Mesenchymal stem cell (in vitro differentiated cells and primary cell): ENCODE data around the gene SEH1L.

Experiments used
- DNase-seq: peaks from one replicate; pipeline ENCODE4 v3.0.0-alpha.2; 2013
- H2AFZ ChIP-seq: one replicate; pipeline ENCODE4 v1.6.1; 2013; ENCODE audit warnings: low read depth, mild to moderate bottlenecking, control low read depth, inconsistent platforms, low read length, moderate library complexity
- H2AK5ac ChIP-seq: 2 replicates; pipeline ENCODE4 v1.6.1; 2013; ENCODE audit warnings: low read length, moderate library complexity, mild to moderate bottlenecking, inconsistent platforms; ENCODE audit not compliant: severe bottlenecking
- H2BK120ac ChIP-seq: one replicate; pipeline ENCODE4 v1.6.1; 2013; ENCODE audit warnings: low read depth, mild to moderate bottlenecking, inconsistent platforms, low read length, moderate library complexity
- H2BK12ac ChIP-seq, 2 experiments: one replicate each; pipeline ENCODE4 v1.6.1; 2013; ENCODE audit warnings: inconsistent platforms in 2 of 2, low read length in 2 of 2, mild to moderate bottlenecking in 2 of 2, moderate library complexity in 2 of 2, control low read depth in 1 of 2
- H2BK15ac ChIP-seq: one replicate; pipeline ENCODE4 v1.6.1; 2013; ENCODE audit warnings: mild to moderate bottlenecking, low read depth, inconsistent platforms; ENCODE audit not compliant: poor library complexity, severe bottlenecking
- H2BK5ac ChIP-seq: 2 replicates; pipeline ENCODE4 v1.6.1; 2013; ENCODE audit warnings: low read depth, mild to moderate bottlenecking, low read length, control low read depth, inconsistent platforms; ENCODE audit not compliant: poor library complexity, severe bottlenecking
- H3K14ac ChIP-seq, 2 experiments: one replicate each; pipeline ENCODE4 v1.6.1; 2013; ENCODE audit warnings: inconsistent platforms in 2 of 2, low read length in 2 of 2, control low read depth in 1 of 2, mild to moderate bottlenecking in 1 of 2, moderate library complexity in 1 of 2
- H3K18ac ChIP-seq, 2 experiments: one replicate each; pipeline ENCODE4 v1.6.1; 2013; ENCODE audit warnings: inconsistent platforms in 2 of 2, low read length in 2 of 2, control low read depth in 1 of 2, low read depth in 1 of 2, mild to moderate bottlenecking in 1 of 2
- H3K23ac ChIP-seq, 2 experiments: one replicate each; pipeline ENCODE4 v1.6.1; 2013; ENCODE audit warnings: inconsistent platforms in 2 of 2, low read length in 2 of 2, mild to moderate bottlenecking in 2 of 2, moderate library complexity in 2 of 2, control low read depth in 1 of 2
- H3K27ac ChIP-seq: 2 replicates; pipeline ENCODE4 v1.5.1; 2013; ENCODE audit warnings: mild to moderate bottlenecking, moderate library complexity, low read length, control low read depth, inconsistent platforms; ENCODE audit not compliant: poor library complexity, severe bottlenecking
- H3K27me3 ChIP-seq, 2 experiments: 2 replicates each; pipeline versions ENCODE4 v1.6.1 to v1.7.0; 2013; ENCODE audit warnings: low read length in 2 of 2, mild to moderate bottlenecking in 2 of 2, moderate library complexity in 2 of 2, control low read depth in 1 of 2, inconsistent platforms in 1 of 2; ENCODE audit not compliant: control insufficient read depth in 1 of 2, insufficient read depth in 1 of 2
- H3K36me3 ChIP-seq, 2 experiments: 2 replicates each; pipeline versions ENCODE4 v1.6.1 to v1.7.0; 2013; ENCODE audit warnings: low read length in 2 of 2, control low read depth in 1 of 2, inconsistent platforms in 1 of 2, low read depth in 1 of 2, mild to moderate bottlenecking in 1 of 2; ENCODE audit not compliant: insufficient read depth in 2 of 2, control insufficient read depth in 1 of 2
- H3K4ac ChIP-seq, 2 experiments: one replicate each; pipeline ENCODE4 v1.6.1; 2013; ENCODE audit warnings: inconsistent platforms in 2 of 2, low read length in 2 of 2, mild to moderate bottlenecking in 2 of 2, moderate library complexity in 2 of 2, control low read depth in 1 of 2, low read depth in 1 of 2
- H3K4me1 ChIP-seq: 2 replicates; pipeline ENCODE4 v1.6.1; 2013; ENCODE audit warnings: low read depth, low read length, control low read depth; ENCODE audit not compliant: control insufficient read depth, insufficient read depth
- H3K4me2 ChIP-seq: 2 replicates; pipeline ENCODE4 v1.6.1; 2013; ENCODE audit warnings: low read length, mild to moderate bottlenecking, inconsistent platforms; ENCODE audit not compliant: poor library complexity, severe bottlenecking
- H3K4me3 ChIP-seq, 2 experiments: 2 replicates each; pipeline versions ENCODE4 v1.5.1 to v1.7.0; 2013; ENCODE audit warnings: low read length in 2 of 2, mild to moderate bottlenecking in 2 of 2, control low read depth in 1 of 2, low read depth in 1 of 2; ENCODE audit not compliant: insufficient read depth in 1 of 2
- H3K79me1 ChIP-seq: replicated peaks from 2 replicates; pipeline ENCODE4 v1.6.1; 2013; ENCODE audit warnings: mild to moderate bottlenecking, control low read depth, low read length, inconsistent platforms; ENCODE audit not compliant: poor library complexity, severe bottlenecking
- H3K9ac ChIP-seq: 2 replicates; pipeline ENCODE4 v1.7.0; 2013; ENCODE audit warnings: mild to moderate bottlenecking, low read length, moderate library complexity
- H3K9me3 ChIP-seq: 2 replicates; pipeline ENCODE4 v1.7.0; 2013; ENCODE audit warnings: mild to moderate bottlenecking, low read length; ENCODE audit not compliant: control insufficient read depth
- H4K8ac ChIP-seq: one replicate; pipeline ENCODE4 v1.6.1; 2013; ENCODE audit warnings: inconsistent platforms, mild to moderate bottlenecking, low read length, moderate library complexity
- H4K91ac ChIP-seq: one replicate; pipeline ENCODE4 v1.6.1; 2013; ENCODE audit warnings: mild to moderate bottlenecking, low read length, inconsistent platforms
- WGBS: methylation state at CpG from one replicate; pipeline ENCODE4 v1.1.7; 2013; ENCODE audit warnings: mixed read lengths; 5-methylcytosine and 5-hydroxymethylcytosine counted together

The SEH1L gene

GRCh38 chr18:12998332-12999060 lies 50.7 kb downstream of the SEH1L start:
- Histone ChIP-seq H2BK120ac (no peak overlapping the region), H3K4me2 (no peak overlapping the region), H3K14ac (no peak overlapping the region), H2BK15ac (no peak overlapping the region), H3K36me3 (peaks cover 3 to 20% of the 10 kb centered on the region in 2 experiments), H2BK5ac (no peak overlapping the region), H2BK12ac (no peak overlapping the region), H3K4me3 (no peak overlapping the region), H4K91ac (no peak overlapping the region), H2AK5ac (no peak overlapping the region), H3K9me3 (no peaks in the 10 kb centered on the region), H4K8ac (no peak overlapping the region), H3K4me1 (peaks cover 2% of the 10 kb centered on the region), H3K27me3 (no peaks in the 10 kb centered on the region), H3K27ac (no peak overlapping the region), H3K9ac (no peak overlapping the region), H3K23ac (no peak overlapping the region), H3K4ac (no peak overlapping the region), H3K79me1 (peaks cover 15% of the 10 kb centered on the region), H3K18ac (no peak overlapping the region), H2AFZ (no peak overlapping the region)
- 71% methylated on average over 4 of the region's 6 CpGs for WGBS
- DNase-seq, result no peak

DNA sequence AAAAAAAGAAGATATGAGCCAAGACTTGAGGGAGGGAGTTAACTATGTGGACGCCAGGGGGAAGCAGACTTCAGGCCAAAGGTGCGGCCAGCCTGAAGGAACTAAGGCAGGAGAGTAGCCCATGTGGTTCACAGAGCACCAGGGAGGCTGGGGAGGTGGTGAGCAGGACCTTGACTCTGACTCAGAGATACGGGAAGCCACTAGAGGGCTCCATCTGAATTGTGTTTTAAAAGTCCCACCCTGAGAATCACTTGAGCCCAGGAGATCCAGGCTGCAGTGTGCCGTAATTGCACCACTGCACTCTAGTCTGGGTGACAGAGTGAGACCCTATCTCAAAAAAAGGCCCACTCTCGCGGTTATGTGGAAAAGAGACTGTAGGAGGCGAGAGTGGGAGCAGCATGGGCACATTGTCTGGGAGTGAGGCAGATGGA lies 55.7 kb downstream of the SEH1L start:
- Histone ChIP-seq H2BK120ac (no peak overlapping the region), H3K9ac (peak overlapping the region; percentile 5), H3K9me3 (no peaks in the 10 kb centered on the region), H3K36me3 (peaks cover 12 to 41% of the 10 kb centered on the region in 2 experiments), H2BK15ac (no peak overlapping the region), H3K4me3 (no peak overlapping the region), H3K4ac (no peak overlapping the region), H4K91ac (no peak overlapping the region), H3K4me1 (peaks cover 4% of the 10 kb centered on the region), H3K18ac (no peak overlapping the region), H2BK5ac (no peak overlapping the region), H2AK5ac (no peak overlapping the region), H2AFZ (no peak overlapping the region), H4K8ac (no peak overlapping the region), H3K23ac (no peak overlapping the region), H3K14ac (no peak overlapping the region), H3K27ac (no peak overlapping the region), H2BK12ac (no peak overlapping the region), H3K4me2 (no peak overlapping the region), H3K79me1 (peaks cover 40% of the 10 kb centered on the region), H3K27me3 (no peaks in the 10 kb centered on the region)
- WGBS, result 67% methylated on average over 7 of the region's 7 CpGs
- peak; percentile 82 for DNase-seq

- peaks cover 18 to 49% of the 10 kb centered on the region in 2 experiments for H3K36me3 ChIP-seq
- no peak overlapping the region for H3K18ac ChIP-seq
- 98% methylated on average over 8 of the region's 8 CpGs for WGBS
- H2BK15ac ChIP-seq, result no peak overlapping the region
- no peak overlapping the region for H4K91ac ChIP-seq
- no peaks in the 10 kb centered on the region for H3K9me3 ChIP-seq
- H3K9ac ChIP-seq, result no peak overlapping the region
- no peak overlapping the region for H3K14ac ChIP-seq
- H4K8ac ChIP-seq, result no peak overlapping the region
- no peak overlapping the region for H3K4ac ChIP-seq
- peaks cover 41% of the 10 kb centered on the region for H3K79me1 ChIP-seq
- no peak overlapping the region for H2AFZ ChIP-seq
- peaks cover 4% of the 10 kb centered on the region for H3K4me1 ChIP-seq
- no peak overlapping the region for H2BK5ac ChIP-seq
- H3K4me2 ChIP-seq, result no peak overlapping the region
- no peak overlapping the region for H3K4me3 ChIP-seq
- no peak for DNase-seq
- H2BK12ac ChIP-seq, result no peak overlapping the region
- H3K23ac ChIP-seq, result no peak overlapping the region
- H2BK120ac ChIP-seq, result no peak overlapping the region
- no peak overlapping the region for H2AK5ac ChIP-seq
- no peaks in the 10 kb centered on the region for H3K27me3 ChIP-seq
- no peak overlapping the region for H3K27ac ChIP-seq
Measured at GRCh38 chr18:13004396-13004795, 56.6 kb downstream of the SEH1L start.

GRCh38 chr18:13005289-13005688 lies 57.5 kb downstream of the SEH1L start:
- Histone ChIP-seq H4K8ac (no peak overlapping the region), H2BK15ac (no peak overlapping the region), H3K4ac (no peak overlapping the region), H3K27ac (no peak overlapping the region), H3K18ac (no peak overlapping the region), H2BK12ac (peak overlapping the region in 1 of 2 experiments; percentile 30), H3K79me1 (peaks cover 41% of the 10 kb centered on the region), H2AK5ac (no peak overlapping the region), H3K4me3 (no peak overlapping the region), H3K14ac (no peak overlapping the region), H4K91ac (no peak overlapping the region), H3K4me1 (peaks cover 4% of the 10 kb centered on the region), H3K4me2 (no peak overlapping the region), H2BK5ac (no peak overlapping the region), H2BK120ac (no peak overlapping the region), H3K9ac (no peak overlapping the region), H2AFZ (no peak overlapping the region), H3K36me3 (peaks cover 22 to 53% of the 10 kb centered on the region in 2 experiments), H3K23ac (no peak overlapping the region), H3K27me3 (no peaks in the 10 kb centered on the region), H3K9me3 (no peaks in the 10 kb centered on the region)
- WGBS, result 100% methylated on average over 1 of the region's 1 CpG
- no peak for DNase-seq
